ENCODE measurements around the gene PCCA.
"Not testable (repeated sequence)": the region's sequence is repeated elsewhere in the genome, so short reads cannot be mapped to it uniquely, and the experiment has no call there.

Gene PCCA

GRCh38 chr13:100552755-100553154 is 463.9 kb downstream of the PCCA start:
- no peak for FAIRE-seq

- FAIRE-seq, result no peak
Observed at GRCh38 chr13:100559886-100560285, 471.0 kb downstream of the PCCA start.

- no peak for FAIRE-seq
Observed at GRCh38 chr13:100560498-100561157, 471.7 kb downstream of the PCCA start.

GRCh38 chr13:100561158-100561499 is 472.2 kb downstream of the PCCA start:
- FAIRE-seq, result no peak

- no peak for FAIRE-seq
Observed at GRCh38 chr13:100561599-100562204, 472.8 kb downstream of the PCCA start.

GRCh38 chr13:100563779-100564178 is 474.9 kb downstream of the PCCA start:
- no peak for FAIRE-seq

GRCh38 chr13:100564444-100565223 is 475.7 kb downstream of the PCCA start:
- no peak for FAIRE-seq

GRCh38 chr13:100565286-100565685 is 476.4 kb downstream of the PCCA start:
- FAIRE-seq, result no peak

- FAIRE-seq, result no peak
Observed at GRCh38 chr13:100566543-100566942, 477.6 kb downstream of the PCCA start.

GRCh38 chr13:100573121-100573520 is 484.2 kb downstream of the PCCA start:
- no peak for FAIRE-seq

- not testable (repeated sequence) for FAIRE-seq
Observed at GRCh38 chr13:100577239-100577638, 488.3 kb downstream of the PCCA start.
